ENCODE measurements around the gene SNX21. TPM values are rescaled to one million over a fixed set of nuclear protein-coding genes. Genes with fewer than 3 reads are reported as not detected.

The SNX21 gene
- total and polyA plus RNA-seq, 9 of the 15 experiments (the other 6 are each of a cell fraction or from before 2014, with no cell fraction given), result 0.10 to 1.2 (median 0.42) TPM

DNA sequence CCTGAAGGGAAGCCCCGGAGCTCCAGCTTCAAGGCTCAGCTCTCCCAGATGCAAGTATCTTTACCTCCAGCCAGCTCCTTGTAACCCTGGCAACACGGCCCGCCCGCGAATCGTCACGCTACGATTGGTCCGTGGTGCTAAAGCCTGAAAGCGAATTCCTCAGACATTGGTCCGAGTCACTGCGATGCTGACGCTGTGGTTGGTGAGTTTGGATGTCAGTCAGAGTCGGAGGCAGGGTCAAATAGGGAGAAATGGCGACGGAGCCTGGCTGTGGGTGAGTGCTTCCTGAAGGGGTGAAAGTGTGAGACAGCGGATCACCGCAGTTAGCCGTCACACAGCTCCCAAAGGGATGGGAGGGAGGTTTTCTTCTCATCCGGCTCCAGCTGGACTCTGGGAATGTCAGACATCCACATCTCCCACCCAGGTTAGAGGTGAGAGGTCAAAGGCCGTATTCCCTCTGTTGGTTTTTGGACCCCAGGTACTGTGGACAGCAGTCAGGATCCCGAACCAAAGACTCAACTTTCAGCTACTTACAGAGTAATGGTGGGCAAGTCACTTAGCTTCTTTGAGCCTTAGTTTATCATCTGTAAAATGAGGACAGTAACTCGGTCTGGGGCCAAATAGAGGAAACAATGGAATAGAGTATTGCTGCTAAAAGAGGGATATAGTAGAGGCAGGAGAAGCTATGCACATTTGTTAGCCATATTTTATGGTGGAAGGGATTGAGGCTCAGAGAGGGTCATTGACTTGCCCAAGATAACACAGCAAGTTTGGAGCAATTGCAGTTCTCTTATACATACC is 47.6 kb downstream of the SNX21 start, which contains the start of gene ZSWIM1 (continued):
- TF ChIP-seq, protein P1, sequence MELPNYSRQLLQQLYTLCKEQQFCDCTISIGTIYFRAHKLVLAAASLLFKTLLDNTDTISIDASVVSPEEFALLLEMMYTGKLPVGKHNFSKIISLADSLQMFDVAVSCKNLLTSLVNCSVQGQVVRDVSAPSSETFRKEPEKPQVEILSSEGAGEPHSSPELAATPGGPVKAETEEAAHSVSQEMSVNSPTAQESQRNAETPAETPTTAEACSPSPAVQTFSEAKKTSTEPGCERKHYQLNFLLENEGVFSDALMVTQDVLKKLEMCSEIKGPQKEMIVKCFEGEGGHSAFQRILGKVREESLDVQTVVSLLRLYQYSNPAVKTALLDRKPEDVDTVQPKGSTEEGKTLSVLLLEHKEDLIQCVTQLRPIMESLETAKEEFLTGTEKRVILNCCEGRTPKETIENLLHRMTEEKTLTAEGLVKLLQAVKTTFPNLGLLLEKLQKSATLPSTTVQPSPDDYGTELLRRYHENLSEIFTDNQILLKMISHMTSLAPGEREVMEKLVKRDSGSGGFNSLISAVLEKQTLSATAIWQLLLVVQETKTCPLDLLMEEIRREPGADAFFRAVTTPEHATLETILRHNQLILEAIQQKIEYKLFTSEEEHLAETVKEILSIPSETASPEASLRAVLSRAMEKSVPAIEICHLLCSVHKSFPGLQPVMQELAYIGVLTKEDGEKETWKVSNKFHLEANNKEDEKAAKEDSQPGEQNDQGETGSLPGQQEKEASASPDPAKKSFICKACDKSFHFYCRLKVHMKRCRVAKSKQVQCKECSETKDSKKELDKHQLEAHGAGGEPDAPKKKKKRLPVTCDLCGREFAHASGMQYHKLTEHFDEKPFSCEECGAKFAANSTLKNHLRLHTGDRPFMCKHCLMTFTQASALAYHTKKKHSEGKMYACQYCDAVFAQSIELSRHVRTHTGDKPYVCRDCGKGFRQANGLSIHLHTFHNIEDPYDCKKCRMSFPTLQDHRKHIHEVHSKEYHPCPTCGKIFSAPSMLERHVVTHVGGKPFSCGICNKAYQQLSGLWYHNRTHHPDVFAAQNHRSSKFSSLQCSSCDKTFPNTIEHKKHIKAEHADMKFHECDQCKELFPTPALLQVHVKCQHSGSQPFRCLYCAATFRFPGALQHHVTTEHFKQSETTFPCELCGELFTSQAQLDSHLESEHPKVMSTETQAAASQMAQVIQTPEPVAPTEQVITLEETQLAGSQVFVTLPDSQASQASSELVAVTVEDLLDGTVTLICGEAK (IDR thresholded peaks at IDR 0.05), result peak; percentile 50; the same call in 1 of the 2 replicates
- TF ChIP-seq, protein P1 (CRISPR knock-in tag; IDR thresholded peaks at IDR 0.05), result no peak
- 0 out of 2 replicates have a peak, but pooled peaks have one; percentile 41 for TF ChIP-seq ZNF766 (CRISPR knock-in tag; conservative IDR thresholded peaks at IDR 0.05)
- TF ChIP-seq STAT5B (CRISPR knock-in tag; IDR thresholded peaks at IDR 0.05), result no peak
- TF ChIP-seq ARHGAP35 (IDR thresholded peaks at IDR 0.05; ENCODE audit: partially characterized antibody), result no peak
- TF ChIP-seq, protein P2, sequence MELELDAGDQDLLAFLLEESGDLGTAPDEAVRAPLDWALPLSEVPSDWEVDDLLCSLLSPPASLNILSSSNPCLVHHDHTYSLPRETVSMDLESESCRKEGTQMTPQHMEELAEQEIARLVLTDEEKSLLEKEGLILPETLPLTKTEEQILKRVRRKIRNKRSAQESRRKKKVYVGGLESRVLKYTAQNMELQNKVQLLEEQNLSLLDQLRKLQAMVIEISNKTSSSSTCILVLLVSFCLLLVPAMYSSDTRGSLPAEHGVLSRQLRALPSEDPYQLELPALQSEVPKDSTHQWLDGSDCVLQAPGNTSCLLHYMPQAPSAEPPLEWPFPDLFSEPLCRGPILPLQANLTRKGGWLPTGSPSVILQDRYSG (tag; conservative IDR thresholded peaks at IDR 0.05; ENCODE audit: low read depth), result peak; percentile 81
- TF ChIP-seq, protein P3, sequence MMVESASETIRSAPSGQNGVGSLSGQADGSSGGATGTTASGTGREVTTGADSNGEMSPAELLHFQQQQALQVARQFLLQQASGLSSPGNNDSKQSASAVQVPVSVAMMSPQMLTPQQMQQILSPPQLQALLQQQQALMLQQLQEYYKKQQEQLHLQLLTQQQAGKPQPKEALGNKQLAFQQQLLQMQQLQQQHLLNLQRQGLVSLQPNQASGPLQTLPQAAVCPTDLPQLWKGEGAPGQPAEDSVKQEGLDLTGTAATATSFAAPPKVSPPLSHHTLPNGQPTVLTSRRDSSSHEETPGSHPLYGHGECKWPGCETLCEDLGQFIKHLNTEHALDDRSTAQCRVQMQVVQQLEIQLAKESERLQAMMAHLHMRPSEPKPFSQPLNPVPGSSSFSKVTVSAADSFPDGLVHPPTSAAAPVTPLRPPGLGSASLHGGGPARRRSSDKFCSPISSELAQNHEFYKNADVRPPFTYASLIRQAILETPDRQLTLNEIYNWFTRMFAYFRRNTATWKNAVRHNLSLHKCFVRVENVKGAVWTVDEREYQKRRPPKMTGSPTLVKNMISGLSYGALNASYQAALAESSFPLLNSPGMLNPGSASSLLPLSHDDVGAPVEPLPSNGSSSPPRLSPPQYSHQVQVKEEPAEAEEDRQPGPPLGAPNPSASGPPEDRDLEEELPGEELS (CRISPR knock-in tag; IDR thresholded peaks at IDR 0.05; ENCODE audit: borderline replicate concordance), result no peak
- peak; percentile 97 for TF ChIP-seq NR2C2 (CRISPR knock-in tag; IDR thresholded peaks at IDR 0.05)
- TF ChIP-seq NR2C2 (tag; IDR thresholded peaks at IDR 0.05), result peak; percentile 99
- TF ChIP-seq, protein P4, sequence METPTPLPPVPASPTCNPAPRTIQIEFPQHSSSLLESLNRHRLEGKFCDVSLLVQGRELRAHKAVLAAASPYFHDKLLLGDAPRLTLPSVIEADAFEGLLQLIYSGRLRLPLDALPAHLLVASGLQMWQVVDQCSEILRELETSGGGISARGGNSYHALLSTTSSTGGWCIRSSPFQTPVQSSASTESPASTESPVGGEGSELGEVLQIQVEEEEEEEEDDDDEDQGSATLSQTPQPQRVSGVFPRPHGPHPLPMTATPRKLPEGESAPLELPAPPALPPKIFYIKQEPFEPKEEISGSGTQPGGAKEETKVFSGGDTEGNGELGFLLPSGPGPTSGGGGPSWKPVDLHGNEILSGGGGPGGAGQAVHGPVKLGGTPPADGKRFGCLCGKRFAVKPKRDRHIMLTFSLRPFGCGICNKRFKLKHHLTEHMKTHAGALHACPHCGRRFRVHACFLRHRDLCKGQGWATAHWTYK (CRISPR knock-in tag; IDR thresholded peaks at IDR 0.05), result 0 out of 2 replicates have a peak, but pooled peaks have one; percentile 66
- peak; percentile 91; the same call in 1 of the 2 replicates for TF ChIP-seq NFRKB (IDR thresholded peaks at IDR 0.05; ENCODE audit: low read depth)
- TF ChIP-seq SUPT5H (IDR thresholded peaks at IDR 0.05), result peak; percentile 95
- no peak for TF ChIP-seq TEAD1 (CRISPR knock-in tag; IDR thresholded peaks at IDR 0.05)
- peak; percentile 89 for TF ChIP-seq GTF2E2 (tag; IDR thresholded peaks at IDR 0.05)
